Renal pelvis (tissue), 4 donors: ENCODE data around the gene LAMTOR2. TPM values are rescaled to one million over a fixed set of nuclear protein-coding genes. Genes with fewer than 3 reads are reported as not detected.

Experiments
- DNase-seq: peaks from one replicate; pipeline ENCODE4 v3.0.0-alpha.2; 2013
- polyA plus RNA-seq, 3 donors: library from polyadenylated mRNA; unstranded; fragments of 120-200 nt; gene quantifications; one replicate each; pipeline ENCODE4 v1.2.1, GENCODE V29; 2013; ENCODE audit not compliant: insufficient read length in 3 of 3

Gene LAMTOR2
- polyA plus RNA-seq, 3 donors = 55.9 to 67.2 (median 63.9) TPM

DNA sequence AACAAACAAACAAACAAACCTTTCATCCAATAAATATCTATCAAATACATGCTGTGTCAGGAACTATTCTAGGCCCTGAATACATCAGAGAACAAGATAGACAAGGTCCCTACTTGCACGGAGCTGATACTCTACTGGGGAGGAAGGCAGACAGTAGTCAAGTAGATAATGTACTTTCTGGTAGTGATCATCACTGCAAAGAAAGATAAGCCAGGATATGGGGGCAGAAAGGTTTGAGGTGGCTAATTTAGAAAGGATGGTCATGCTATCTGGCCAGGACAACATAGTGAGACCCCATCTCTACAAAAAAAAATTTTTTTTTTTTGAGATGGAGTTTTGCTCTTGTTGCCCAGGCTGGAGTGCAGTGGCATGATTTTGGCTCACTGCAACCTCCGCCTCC, 37.0 kb downstream of the LAMTOR2 start:
- DNase-seq = no peak

DNA sequence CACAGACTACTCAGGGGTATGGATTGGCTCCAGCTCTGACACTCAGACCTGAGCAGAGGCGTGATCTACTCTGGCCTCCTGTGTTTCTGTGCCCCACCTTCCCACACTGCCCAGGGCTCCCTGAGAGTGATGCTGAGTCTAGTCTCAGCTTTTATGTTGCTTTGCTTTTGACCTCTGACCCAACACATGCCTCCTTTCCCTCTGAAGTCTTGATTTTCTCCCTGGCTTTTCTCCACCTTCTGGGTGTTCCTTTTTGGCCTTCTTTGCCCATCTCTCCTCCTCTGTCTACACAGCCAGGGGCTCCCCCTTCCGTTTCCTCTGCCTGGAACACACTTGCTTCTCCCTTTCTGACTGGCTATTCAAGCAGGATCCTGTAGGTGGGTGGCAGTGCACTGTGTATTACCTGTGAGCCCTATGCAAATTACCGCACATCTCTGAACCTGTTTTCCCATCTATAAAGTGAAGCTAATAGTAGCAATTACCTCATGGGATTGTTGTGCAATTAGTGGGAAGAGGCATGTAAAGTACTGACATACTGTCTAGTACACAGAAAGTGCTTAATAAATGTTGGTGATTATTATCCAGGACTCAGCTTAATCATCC, 41.4 kb downstream of the LAMTOR2 start:
- no peak for DNase-seq

- peak; percentile 66 for DNase-seq
Observed at GRCh38 chr1:156096640-156097391, 42.2 kb downstream of the LAMTOR2 start.

GRCh38 chr1:156097499-156098178, 43.1 kb downstream of the LAMTOR2 start:
- DNase-seq = no peak

DNA sequence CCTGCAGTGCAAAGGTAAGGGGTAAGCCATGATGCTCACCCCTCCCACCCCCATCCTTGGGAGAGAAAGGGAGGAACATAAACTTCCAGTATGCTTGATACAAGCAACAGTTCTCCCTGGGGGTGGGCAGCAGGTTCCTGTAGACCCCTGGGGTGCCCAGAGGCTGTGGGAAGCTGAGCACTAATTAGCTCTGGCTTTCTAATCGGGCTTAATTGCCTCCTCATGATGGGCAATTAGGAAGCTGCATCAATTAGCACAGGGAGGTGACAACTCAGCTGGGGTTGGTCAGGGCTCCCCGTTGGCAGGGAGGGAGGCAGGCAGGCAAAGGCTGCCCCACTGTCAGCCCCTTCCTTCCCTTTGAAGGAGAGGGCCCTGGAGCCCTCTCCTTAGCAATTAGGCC, 44.2 kb downstream of the LAMTOR2 start:
- no peak for DNase-seq

DNA sequence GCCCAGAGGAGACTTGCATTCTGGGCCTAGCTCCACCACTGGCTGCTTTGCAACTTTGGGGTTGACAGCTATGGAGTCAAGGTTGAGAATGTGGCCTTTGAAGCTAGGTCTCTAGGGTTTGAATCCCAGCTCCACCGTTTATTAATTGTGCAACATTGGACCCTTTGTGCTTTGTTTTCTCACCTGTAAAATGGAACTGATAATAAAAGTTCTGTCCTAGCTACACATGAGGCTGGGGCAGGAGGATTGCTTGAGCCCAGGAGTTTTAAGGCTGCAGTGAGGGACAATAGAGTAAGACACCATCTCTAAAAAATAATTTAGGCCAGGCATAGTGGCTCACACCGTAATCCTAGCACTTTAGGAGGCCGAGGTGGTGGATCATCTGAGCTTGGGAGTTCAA, 44.7 kb downstream of the LAMTOR2 start:
- no peak for DNase-seq

DNA sequence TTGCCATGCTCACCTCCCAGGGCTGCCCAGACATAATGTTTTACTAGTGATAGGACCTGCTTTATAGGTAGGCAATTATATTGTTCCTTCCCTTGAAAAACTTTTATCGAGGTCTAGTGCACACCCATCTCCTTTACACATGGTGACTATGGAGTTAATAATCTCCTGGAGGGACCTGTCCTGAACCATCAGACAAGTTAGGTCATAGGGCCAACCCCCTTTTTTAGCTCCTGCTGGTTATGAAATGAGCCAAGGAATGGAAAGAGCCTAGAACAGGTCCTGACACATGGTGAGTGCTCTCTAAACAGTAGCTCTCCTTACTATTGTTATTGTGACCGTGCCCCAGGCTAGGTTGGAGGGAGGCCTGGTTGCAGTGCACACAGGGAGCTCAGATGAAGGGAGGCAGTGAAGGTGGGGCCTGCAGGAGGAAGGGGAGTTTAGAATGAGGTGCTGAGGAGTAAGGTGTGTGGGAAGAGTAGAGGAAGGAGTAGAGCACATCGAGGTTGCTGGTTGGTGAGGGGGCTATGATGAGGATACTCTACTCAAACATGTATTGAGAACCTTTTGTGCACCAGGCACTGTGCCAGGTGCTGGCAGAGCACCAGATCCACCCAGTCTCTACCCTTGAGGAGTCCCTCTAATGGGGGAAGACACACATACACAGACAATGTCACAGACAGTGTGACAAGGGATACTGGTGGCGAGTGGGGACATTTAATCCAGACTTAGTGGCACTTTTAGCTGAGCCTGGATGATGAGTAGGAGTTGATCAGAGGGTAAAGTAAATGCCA, 45.8 kb downstream of the LAMTOR2 start:
- DNase-seq = no peak

- DNase-seq = no peak
Observed at GRCh38 chr1:156101880-156102279, 47.3 kb downstream of the LAMTOR2 start.

DNA sequence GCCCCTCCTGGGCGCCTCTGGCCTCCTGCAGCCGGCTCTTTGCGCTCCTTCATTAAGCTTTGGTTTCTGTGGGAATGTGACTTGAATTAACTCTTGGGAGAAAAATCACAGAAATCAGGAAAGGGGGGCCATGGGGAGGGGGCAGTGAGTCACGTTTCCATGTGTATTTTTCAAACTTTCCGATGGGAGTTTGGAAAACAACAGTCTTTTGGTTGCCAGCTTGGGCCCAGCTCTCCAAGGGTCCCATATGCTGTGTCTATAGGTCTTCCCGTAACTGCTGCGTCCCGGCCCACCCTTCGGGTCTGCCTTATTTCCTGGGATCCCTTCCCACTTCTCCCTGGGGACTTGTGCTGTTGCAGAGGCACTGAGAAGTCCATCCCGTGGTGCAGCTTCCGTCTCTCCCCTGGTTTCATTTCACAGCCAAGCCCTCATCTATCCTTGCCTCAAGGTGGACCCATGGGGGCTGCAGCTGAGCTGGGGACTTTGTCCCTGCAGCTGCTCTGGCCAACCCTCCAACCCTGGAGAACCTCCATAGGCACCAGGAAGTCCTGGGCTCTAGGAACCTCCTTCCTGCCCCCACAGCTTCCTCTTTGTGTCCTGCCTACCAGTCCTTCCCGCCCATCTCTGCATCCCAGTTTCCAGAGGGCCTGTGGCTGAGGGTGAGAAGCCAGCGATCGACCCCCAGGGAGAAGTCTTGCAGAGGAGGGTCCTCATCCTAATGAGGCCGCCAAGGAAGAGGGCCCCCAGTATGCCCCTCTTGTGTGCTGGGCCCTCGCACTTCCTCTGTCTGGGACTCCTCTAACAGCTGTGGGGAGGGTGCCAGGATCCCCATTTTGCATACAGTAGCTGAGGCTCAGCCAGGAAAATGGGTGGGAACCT, 48.3 kb downstream of the LAMTOR2 start:
- no peak for DNase-seq

- DNase-seq = no peak
Observed at GRCh38 chr1:156103521-156103947, 49.0 kb downstream of the LAMTOR2 start.

GRCh38 chr1:156104065-156104810, 49.7 kb downstream of the LAMTOR2 start:
- DNase-seq = peak; percentile 84

DNA sequence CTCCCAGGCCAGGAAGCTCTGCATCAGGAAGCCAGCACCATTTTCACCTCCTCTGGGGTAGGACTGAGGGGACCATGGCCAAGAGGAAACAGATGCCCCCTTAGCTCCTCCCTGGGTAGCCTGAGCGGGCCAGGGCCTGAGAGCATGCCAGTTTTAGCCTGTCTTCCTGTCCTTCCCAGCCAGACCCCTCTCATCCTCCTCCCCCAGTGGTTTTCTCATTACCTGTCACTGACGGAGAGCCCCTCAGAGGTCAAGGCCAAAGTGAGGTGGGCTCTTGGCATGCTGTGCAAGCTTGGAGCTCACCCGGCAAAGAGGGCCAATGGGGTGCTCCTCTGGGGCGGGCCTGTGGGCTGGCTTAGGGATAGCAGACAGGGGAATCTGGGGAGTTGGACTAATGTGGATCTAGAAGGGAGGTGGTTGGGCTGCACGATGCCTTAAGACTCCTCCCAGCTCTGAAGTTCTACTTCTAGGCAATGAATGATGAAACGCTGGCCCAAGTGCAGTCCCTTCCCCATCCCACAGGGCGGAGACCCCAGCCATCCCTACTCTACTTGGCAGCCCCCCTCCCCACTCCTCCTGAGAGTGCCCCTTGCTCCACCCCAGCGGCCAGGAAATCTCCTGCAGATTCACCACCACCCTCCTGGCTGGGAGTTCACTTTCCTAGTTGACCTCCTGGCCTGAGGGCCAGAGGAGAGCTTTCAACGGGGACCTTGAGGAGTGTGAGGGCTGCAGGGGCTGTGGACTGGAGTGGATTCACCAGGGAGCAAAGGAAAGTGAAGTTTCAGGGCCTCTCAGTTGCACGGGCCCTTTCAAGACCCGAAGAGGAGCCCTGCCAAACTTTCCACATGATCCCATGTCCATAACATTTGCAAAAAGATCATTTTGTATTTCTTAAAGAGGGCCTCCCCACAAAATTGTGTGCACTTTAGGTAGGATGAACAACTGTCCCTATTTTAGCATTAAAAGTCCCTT, 50.6 kb downstream of the LAMTOR2 start:
- no peak for DNase-seq

- no peak for DNase-seq
Observed at GRCh38 chr1:156106624-156107488, 52.3 kb downstream of the LAMTOR2 start.

- DNase-seq = no peak
Observed at GRCh38 chr1:156108057-156108456, 53.5 kb downstream of the LAMTOR2 start.
